ENCODE measurements around the gene HNF4A. TPM values are rescaled to one million over a fixed set of nuclear protein-coding genes. Genes with fewer than 3 reads are reported as not detected.
A peak's percentile ranks its signal among the peaks of the same experiment; 100 is the strongest.

The HNF4A gene
- total and polyA plus RNA-seq, 2 of the 13 experiments (the other 11 are each of a cell fraction or from before 2014, with no cell fraction given), result 80.9 to 169 TPM

DNA sequence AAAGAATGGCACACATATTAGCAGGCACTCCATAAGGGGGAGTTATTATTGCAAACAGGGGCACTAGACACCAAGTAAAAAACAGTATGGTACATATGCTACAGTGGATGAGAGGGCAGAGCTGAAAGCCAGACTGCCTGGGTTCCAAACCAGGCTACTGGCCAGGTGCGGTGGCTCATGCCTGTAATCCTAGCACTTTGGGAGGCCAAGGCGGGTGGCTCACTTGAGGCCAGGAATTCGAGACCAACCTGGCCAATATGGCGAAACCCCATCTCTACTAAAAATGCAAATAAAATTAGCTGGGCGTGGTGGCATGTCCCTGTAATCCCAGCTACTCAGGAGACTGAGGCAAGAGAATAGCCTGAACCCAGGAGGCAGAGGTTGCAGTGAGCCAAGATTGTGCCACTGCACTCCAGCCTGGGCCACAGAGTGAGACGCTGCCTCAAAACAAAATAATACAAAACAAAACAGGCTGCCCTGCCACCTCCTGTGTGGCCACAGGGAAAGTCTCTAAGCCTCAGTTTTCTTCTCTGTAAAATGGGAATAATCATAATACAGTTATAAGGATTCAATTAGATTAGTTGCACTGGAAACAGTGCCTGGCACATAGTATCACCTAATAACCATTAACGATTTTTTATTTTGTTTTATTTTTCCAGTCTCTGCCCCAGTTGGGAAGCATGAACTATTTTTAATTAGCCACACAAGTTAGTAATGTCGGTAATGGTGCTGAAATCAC lies 112.7 kb downstream of the HNF4A start:
- WGBS (ENCODE audit: low lambda C conversion rate), result 57% methylated on average over 8 of the region's 8 CpGs
- Histone ChIP-seq H3K36me3 (replicated peaks in 1 of 2; ENCODE audit: control insufficient read depth in 1 of 2, insufficient read depth in 2 of 2, low read length in 2 of 2) (no peaks in the 10 kb centered on the region), H3K27me3 (ENCODE audit: control insufficient read depth in 1 of 2, insufficient read depth in 2 of 2, low read length in 2 of 2) (no peaks in the 10 kb centered on the region), H3K9ac (ENCODE audit: insufficient read depth, low read depth, low read length) (no peak overlapping the region), H3K9me3 (ENCODE audit: low read length) (no peaks in the 10 kb centered on the region), H4K20me1 (ENCODE audit: insufficient read depth, low read length) (no peaks in the 10 kb centered on the region), H3K4me1 (ENCODE audit: insufficient read depth, low read length) (peaks cover 58% of the 10 kb centered on the region), H3K79me2 (ENCODE audit: insufficient read depth, low read length) (no peaks in the 10 kb centered on the region), H2AFZ (ENCODE audit: low read length) (peak overlapping the region; percentile 25), H3K4me2 (ENCODE audit: low read depth, low read length) (peak overlapping the region; percentile 68), H3K4me3 (replicated peaks in 1 of 3; ENCODE audit: insufficient read depth in 1 of 3, low read depth in 2 of 3, low read length in 3 of 3) (no peak overlapping the region), H3K27ac (ENCODE audit: extremely low read length, insufficient read depth, low read length) (no peak overlapping the region)
- CTCF ChIA-PET (ENCODE audit: low intra/inter-chr PET ratio, low total read pairs), result no interaction called here
- BruUV-seq (replicated peaks), result no TSS peak
- in situ Hi-C loops (cut with HindIII; ENCODE audit: extremely low pct_ligation_motif_present, low pct_unique_long_range_greater_than_20kb) (no loop called here), intact Hi-C loops (cut with micrococcal nuclease; ENCODE audit: unreplicated experiment) (no loop called here)
- FAIRE-seq (no peak), ATAC-seq (no peak), DNase-seq (ENCODE audit: low spot score) (no peak)
- TF ChIP-seq, protein P1, sequence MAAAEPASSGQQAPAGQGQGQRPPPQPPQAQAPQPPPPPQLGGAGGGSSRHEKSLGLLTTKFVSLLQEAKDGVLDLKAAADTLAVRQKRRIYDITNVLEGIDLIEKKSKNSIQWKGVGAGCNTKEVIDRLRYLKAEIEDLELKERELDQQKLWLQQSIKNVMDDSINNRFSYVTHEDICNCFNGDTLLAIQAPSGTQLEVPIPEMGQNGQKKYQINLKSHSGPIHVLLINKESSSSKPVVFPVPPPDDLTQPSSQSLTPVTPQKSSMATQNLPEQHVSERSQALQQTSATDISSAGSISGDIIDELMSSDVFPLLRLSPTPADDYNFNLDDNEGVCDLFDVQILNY (CRISPR knock-in tag; conservative IDR thresholded peaks at IDR 0.05), result no peak
- TF ChIP-seq ZNF225 (CRISPR knock-in tag; IDR thresholded peaks at IDR 0.05), result 0 out of 2 replicates have a peak, but pooled peaks have one; percentile 25
- TF ChIP-seq ZMYM3 (CRISPR knock-in tag; IDR thresholded peaks at IDR 0.05), result peak; percentile 60
- no peak for TF ChIP-seq ZNF800 (CRISPR knock-in tag; IDR thresholded peaks at IDR 0.05)
- TF ChIP-seq TARDBP (CRISPR knock-in tag; IDR thresholded peaks at IDR 0.05), result no peak
- no peak for TF ChIP-seq ATF1 (CRISPR knock-in tag; IDR thresholded peaks at IDR 0.05)
- TF ChIP-seq ZC3H13 (CRISPR knock-in tag; IDR thresholded peaks at IDR 0.05), result no peak
- peak; percentile 51; the same call in 1 of the 2 replicates for TF ChIP-seq CHD4 (IDR thresholded peaks at IDR 0.05; ENCODE audit: borderline replicate concordance, low read length)
- TF ChIP-seq, protein P2, sequence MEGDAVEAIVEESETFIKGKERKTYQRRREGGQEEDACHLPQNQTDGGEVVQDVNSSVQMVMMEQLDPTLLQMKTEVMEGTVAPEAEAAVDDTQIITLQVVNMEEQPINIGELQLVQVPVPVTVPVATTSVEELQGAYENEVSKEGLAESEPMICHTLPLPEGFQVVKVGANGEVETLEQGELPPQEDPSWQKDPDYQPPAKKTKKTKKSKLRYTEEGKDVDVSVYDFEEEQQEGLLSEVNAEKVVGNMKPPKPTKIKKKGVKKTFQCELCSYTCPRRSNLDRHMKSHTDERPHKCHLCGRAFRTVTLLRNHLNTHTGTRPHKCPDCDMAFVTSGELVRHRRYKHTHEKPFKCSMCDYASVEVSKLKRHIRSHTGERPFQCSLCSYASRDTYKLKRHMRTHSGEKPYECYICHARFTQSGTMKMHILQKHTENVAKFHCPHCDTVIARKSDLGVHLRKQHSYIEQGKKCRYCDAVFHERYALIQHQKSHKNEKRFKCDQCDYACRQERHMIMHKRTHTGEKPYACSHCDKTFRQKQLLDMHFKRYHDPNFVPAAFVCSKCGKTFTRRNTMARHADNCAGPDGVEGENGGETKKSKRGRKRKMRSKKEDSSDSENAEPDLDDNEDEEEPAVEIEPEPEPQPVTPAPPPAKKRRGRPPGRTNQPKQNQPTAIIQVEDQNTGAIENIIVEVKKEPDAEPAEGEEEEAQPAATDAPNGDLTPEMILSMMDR (CRISPR knock-in tag; IDR thresholded peaks at IDR 0.05), result no peak
- no peak for TF ChIP-seq NFAT5 (CRISPR knock-in tag; IDR thresholded peaks at IDR 0.05)
- TF ChIP-seq TEAD3 (CRISPR knock-in tag; optimal IDR thresholded peaks at IDR 0.05; ENCODE audit: borderline replicate concordance), result peak; percentile 10
- TF ChIP-seq PLRG1 (conservative IDR thresholded peaks at IDR 0.05), result no peak
- 0 out of 2 replicates have a peak, but pooled peaks have one; percentile 25 for TF ChIP-seq KDM1A (CRISPR knock-in tag; IDR thresholded peaks at IDR 0.05)
- TF ChIP-seq ZNF629 (CRISPR knock-in tag; conservative IDR thresholded peaks at IDR 0.05), result peak; percentile 91
- POLR2A ChIA-PET, result interaction anchor here (1.6 to 2.7 kb wide), 2 partner anchors 57 to 73 kb away, joined by 6 to 7 read pairs; no protein-coding TSS in a partner anchor
